HepG2 (cell line): Measurements from ENCODE around the gene LYST. TPM values are rescaled to one million over a fixed set of nuclear protein-coding genes. Genes with fewer than 3 reads are reported as not detected.

ENCODE experiments used
- ATAC-seq: fragments of 200-7000 bp; cut with Tn5 transposase; 3 replicates; pipeline ENCODE4 v1.9.1; 2020; ENCODE audit warnings: mild to moderate bottlenecking, moderate library complexity
- BruUV-seq: library from RNA; stranded (reverse); fragments of 400-500 nt; replicated peaks from 2 replicates; lab custom pipeline; 2021; lab: Mats Ljungman, UMichigan
- CTCF ChIA-PET: fragments of 300-600 bp; formaldehyde crosslinking; extraction: SDS; loops from one replicate; lab custom pipeline; 2021; ENCODE audit warnings: low total read pairs, inconsistent platforms, low intra/inter-chr PET ratio; lab: Yijun Ruan, JAX
- POLR2A ChIA-PET: fragments of 350-600 bp; sonication (Branson Sonifier 250); formaldehyde crosslinking; loops from one replicate; lab custom pipeline; 2020; ENCODE audit warnings: antibody characterized with exemption, inconsistent platforms; lab: Yijun Ruan, JAX
- DNase-seq: peaks from one replicate; pipeline ENCODE4 v3.0.0-alpha.2; 2015; ENCODE audit warnings: low spot score
- FAIRE-seq: peaks from 3 replicates; lab custom pipeline; 2011; peaks lifted over from hg19 to GRCh38; lab: Jason Lieb, UNC
- H2AFZ ChIP-seq: one replicate; pipeline ENCODE4 v1.6.1; 2011; ENCODE audit warnings: low read length, inconsistent platforms
- H3K27ac ChIP-seq: fragments of 300-600 bp; 3 replicates; pipeline ENCODE4 v1.8.0; 2011; ENCODE audit warnings: mixed run types, mild to moderate bottlenecking, mixed read lengths, low read length, inconsistent platforms; ENCODE audit not compliant: insufficient read depth; ENCODE audit errors: extremely low read length
- H3K27me3 ChIP-seq, 2 experiments: fragments of 200-600 bp in 1 of 2; 2 replicates in 1 of 2; 3 replicates in 1 of 2; pipeline versions ENCODE4 v1.6.0 to v1.8.0; 2011; ENCODE audit warnings: low read length in 2 of 2, mild to moderate bottlenecking in 2 of 2, moderate library complexity in 2 of 2, inconsistent platforms in 1 of 2; ENCODE audit not compliant: insufficient read depth in 2 of 2, control insufficient read depth in 1 of 2
- H3K36me3 ChIP-seq, 2 experiments: fragments of 200-600 bp in 1 of 2; replicated peaks in 1 of 2; 2 replicates in 1 of 2; 3 replicates in 1 of 2; pipeline versions ENCODE4 v1.5.1 to v1.8.0; 2011; ENCODE audit warnings: low read length in 2 of 2, inconsistent platforms in 1 of 2; ENCODE audit not compliant: insufficient read depth in 2 of 2, control insufficient read depth in 1 of 2
- H3K4me1 ChIP-seq: 2 replicates; pipeline ENCODE4 v1.5.1; 2012; ENCODE audit warnings: low read length, inconsistent platforms; ENCODE audit not compliant: insufficient read depth
- H3K4me2 ChIP-seq: 2 replicates; pipeline ENCODE4 v1.6.0; 2011; ENCODE audit warnings: low read depth, low read length, inconsistent platforms
- H3K4me3 ChIP-seq, 3 experiments: fragments of 200-600 bp in 1 of 3; sonication (generic), shearing (Covaris generic) in 1 of 3; replicated peaks in 1 of 3; 2 replicates each; pipeline ENCODE4 v1.5.1; 2011 to 2016; ENCODE audit warnings: low read length in 3 of 3, inconsistent platforms in 2 of 3, low read depth in 2 of 3, mild to moderate bottlenecking in 2 of 3, control low read depth in 1 of 3, mixed read lengths in 1 of 3; ENCODE audit not compliant: insufficient read depth in 1 of 3
- H3K79me2 ChIP-seq: one replicate; pipeline ENCODE4 v1.6.1; 2011; ENCODE audit warnings: low read length, inconsistent platforms; ENCODE audit not compliant: insufficient read depth
- H3K9ac ChIP-seq: 2 replicates; pipeline ENCODE4 v1.6.0; 2011; ENCODE audit warnings: mild to moderate bottlenecking, low read depth, low read length, inconsistent platforms; ENCODE audit not compliant: insufficient read depth
- H3K9me3 ChIP-seq: 2 replicates; pipeline ENCODE4 v1.5.1; 2012; ENCODE audit warnings: mild to moderate bottlenecking, low read length
- H4K20me1 ChIP-seq: 2 replicates; pipeline ENCODE4 v1.6.0; 2011; ENCODE audit warnings: inconsistent platforms, mild to moderate bottlenecking, low read length, moderate library complexity; ENCODE audit not compliant: insufficient read depth
- ADNP ChIP-seq: sonication (generic); formaldehyde crosslinking; IDR thresholded peaks from 2 replicates; pipeline ENCODE4 v1.4.0; 2020; ENCODE audit warnings: missing genetic modification reagents
- ETV5 ChIP-seq: IDR thresholded peaks from 2 replicates; pipeline ENCODE4 v1.6.1; 2018; ENCODE audit warnings: missing biosample characterization, missing genetic modification reagents, inconsistent platforms, borderline replicate concordance
- KDM1A ChIP-seq: IDR thresholded peaks from 2 replicates; pipeline ENCODE4 v1.6.1; 2016; ENCODE audit warnings: missing compliant biosample characterization
- KLF6 ChIP-seq: IDR thresholded peaks from 2 replicates; pipeline ENCODE4 v1.8.0; 2016; ENCODE audit warnings: missing biosample characterization, missing genetic modification reagents
- MBD4 ChIP-seq: IDR thresholded peaks from 2 replicates; pipeline ENCODE4 v1.6.1; 2012; ENCODE audit warnings: low read length, inconsistent platforms, borderline replicate concordance
- TSC22D2 ChIP-seq: sonication (generic); formaldehyde crosslinking; IDR thresholded peaks from 2 replicates; pipeline ENCODE4 v1.5.1; 2020; ENCODE audit warnings: missing genetic modification reagents, mild to moderate bottlenecking, borderline replicate concordance
- ZNF232 ChIP-seq: sonication (generic); formaldehyde crosslinking; IDR thresholded peaks from 2 replicates; pipeline ENCODE4 v1.4.0; 2020; ENCODE audit warnings: missing genetic modification reagents, borderline replicate concordance
- ZNF3 ChIP-seq: IDR thresholded peaks from 2 replicates; pipeline ENCODE4 v1.7.0; 2017; ENCODE audit warnings: inconsistent platforms
- ZNF558 ChIP-seq: sonication (generic); formaldehyde crosslinking; IDR thresholded peaks from 2 replicates; pipeline ENCODE4 v1.9.0; 2022; ENCODE audit warnings: mild to moderate bottlenecking, missing genetic modification reagents, borderline replicate concordance
- ZNF615 ChIP-seq: sonication (generic); formaldehyde crosslinking; IDR thresholded peaks from 2 replicates; pipeline ENCODE4 v1.5.0; 2020; ENCODE audit warnings: mild to moderate bottlenecking, missing genetic modification reagents, borderline replicate concordance
- ZNF749 ChIP-seq: sonication (generic); formaldehyde crosslinking; IDR thresholded peaks from 2 replicates; pipeline ENCODE4 v1.8.0; 2022; ENCODE audit warnings: mild to moderate bottlenecking, missing genetic modification reagents, moderate library complexity, borderline replicate concordance
- ZNF782 ChIP-seq: sonication (generic); formaldehyde crosslinking; IDR thresholded peaks from 2 replicates; pipeline ENCODE4 v1.4.0; 2020; ENCODE audit warnings: missing genetic modification reagents, mild to moderate bottlenecking, borderline replicate concordance
- WGBS: methylation state at CpG from one replicate; pipeline ENCODE4 v1.1.6; 2017; ENCODE audit warnings: low lambda C conversion rate; 5-methylcytosine and 5-hydroxymethylcytosine counted together
- in situ Hi-C: cut with HindIII; loops from 2 replicates; pipeline ENCODE4 v1.10.0; 2017; ENCODE audit warnings: low pct_unique_long_range_greater_than_20kb; ENCODE audit not compliant: extremely low pct_ligation_motif_present
- intact Hi-C: fragments of 100-400 bp; cut with micrococcal nuclease; formaldehyde crosslinking; loops from one replicate; pipeline ENCODE4 v1.10.0; 2022; ENCODE audit not compliant: unreplicated experiment
- polyA plus RNA-seq, 8 experiments: library from polyadenylated mRNA; depleted of rRNA in 3 of 8; stranded (reverse) in 7 of 8; unstranded in 1 of 8; fragments of >200 nt; fragmentation: Illumina TruSeq in 4 of 8; extraction: Trizol in 4 of 8; gene quantifications; 2 replicates each; pipeline versions ENCODE4 v1.2.1 to v1.2.3, GENCODE V29; 2011 to 2016; ENCODE audit warnings: low read depth in 4 of 8, missing spikeins in 1 of 8, mixed read lengths in 1 of 8; ENCODE audit not compliant: insufficient read depth in 1 of 8
- total RNA-seq, 5 experiments: library from RNA; depleted of rRNA; stranded (reverse); fragments of >200 nt; fragmentation: Illumina TruSeq; extraction: Trizol; gene quantifications; 2 replicates each; pipeline ENCODE4 v1.2.3, GENCODE V29; 2016; ENCODE audit warnings: low read depth in 1 of 5
- TF ChIP-seq, protein P1 (sequence below): sonication (generic); formaldehyde crosslinking; IDR thresholded peaks from 2 replicates; pipeline ENCODE4 v1.9.0; 2021; ENCODE audit warnings: missing genetic modification reagents, mild to moderate bottlenecking, borderline replicate concordance

Gene LYST
- total and polyA plus RNA-seq, 2 of the 13 experiments (the other 11 are each of a cell fraction or from before 2014, with no cell fraction given), result 0.91 to 2.5 TPM

DNA sequence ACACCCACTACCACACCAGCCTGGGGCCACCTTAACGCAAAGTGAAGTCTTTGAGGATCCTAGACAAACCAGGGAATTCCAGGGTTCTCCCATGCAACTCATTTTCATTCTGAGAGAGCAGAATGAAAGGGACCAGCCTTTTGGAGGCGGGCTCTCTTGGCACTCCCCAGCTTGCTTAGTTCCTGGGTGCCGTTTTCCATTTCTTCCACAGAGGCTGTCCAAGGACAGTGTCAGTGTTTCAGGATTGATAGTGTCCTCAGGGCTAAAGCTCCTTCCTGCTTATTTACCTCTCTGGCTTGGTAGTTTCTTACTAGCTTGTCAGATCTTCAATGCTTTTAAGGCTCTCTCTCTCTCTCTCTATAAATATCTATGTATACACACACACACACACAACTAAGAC, 187.1 kb downstream of the LYST start:
- BruUV-seq, result no TSS peak
- POLR2A ChIA-PET, result interaction anchor here (1.2 kb wide), 1 partner anchor 30 kb away, joined by 6 read pairs; the partner anchor contains the start of gene GNG4
- WGBS, result 77% methylated on average over 3 of the region's 3 CpGs
- Histone ChIP-seq H3K27ac (no peak overlapping the region), H3K4me3 (no peak overlapping the region), H3K4me2 (no peak overlapping the region), H3K9ac (no peak overlapping the region), H3K27me3 (no peaks in the 10 kb centered on the region), H3K9me3 (peaks cover 8% of the 10 kb centered on the region; the same call in 1 of the 2 replicates), H2AFZ (no peak overlapping the region), H3K79me2 (no peaks in the 10 kb centered on the region), H3K36me3 (no peaks in the 10 kb centered on the region), H3K4me1 (peaks cover 21% of the 10 kb centered on the region), H4K20me1 (no peaks in the 10 kb centered on the region)
- in situ Hi-C loops (no loop called here), intact Hi-C loops (no loop called here)
- no peak for ATAC-seq
- no peak for DNase-seq
- FAIRE-seq, result no peak
- CTCF ChIA-PET, result no interaction called here
- TF ChIP-seq ZNF782 (CRISPR knock-in tag) (no peak), ZNF558 (CRISPR knock-in tag) (no peak), ETV5 (CRISPR knock-in tag) (no peak), ZNF232 (no peak), ZNF3 (CRISPR knock-in tag) (no peak), KLF6 (CRISPR knock-in tag) (no peak), ZNF615 (CRISPR knock-in tag) (no peak), KDM1A (CRISPR knock-in tag) (no peak), MBD4 (no peak), TSC22D2 (CRISPR knock-in tag) (no peak), ADNP (CRISPR knock-in tag) (no peak), ZNF749 (CRISPR knock-in tag) (no peak)
- TF ChIP-seq, protein P1, sequence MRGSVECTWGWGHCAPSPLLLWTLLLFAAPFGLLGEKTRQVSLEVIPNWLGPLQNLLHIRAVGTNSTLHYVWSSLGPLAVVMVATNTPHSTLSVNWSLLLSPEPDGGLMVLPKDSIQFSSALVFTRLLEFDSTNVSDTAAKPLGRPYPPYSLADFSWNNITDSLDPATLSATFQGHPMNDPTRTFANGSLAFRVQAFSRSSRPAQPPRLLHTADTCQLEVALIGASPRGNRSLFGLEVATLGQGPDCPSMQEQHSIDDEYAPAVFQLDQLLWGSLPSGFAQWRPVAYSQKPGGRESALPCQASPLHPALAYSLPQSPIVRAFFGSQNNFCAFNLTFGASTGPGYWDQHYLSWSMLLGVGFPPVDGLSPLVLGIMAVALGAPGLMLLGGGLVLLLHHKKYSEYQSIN (CRISPR knock-in tag), result no peak
